GM19438 (cell line): ENCODE results near the gene MYH3.

Experiments
- ATAC-seq: cut with Tn5 transposase; IDR thresholded peaks from one replicate; pipeline ENCODE4 v1.9.1; 2021; ENCODE audit warnings: low read depth; ENCODE audit not compliant: unreplicated experiment

Gene MYH3

GRCh38 chr17:10616502-10617119 is 40.5 kb downstream of the MYH3 start:
- no peak for ATAC-seq

- no peak for ATAC-seq
These were observed 42.5 kb downstream of the MYH3 start for GRCh38 chr17:10614536-10615155.

GRCh38 chr17:10613775-10614513 is 43.2 kb downstream of the MYH3 start:
- ATAC-seq = no peak

GRCh38 chr17:10612957-10613744 is 44.0 kb downstream of the MYH3 start:
- ATAC-seq = no peak

GRCh38 chr17:10610884-10611283 is 46.2 kb downstream of the MYH3 start:
- ATAC-seq = no peak

- no peak for ATAC-seq
These were observed 48.9 kb downstream of the MYH3 start for GRCh38 chr17:10608244-10608643.

- no peak for ATAC-seq
These were observed 51.0 kb downstream of the MYH3 start for GRCh38 chr17:10606110-10606509.

GRCh38 chr17:10605221-10605783 is 51.8 kb downstream of the MYH3 start:
- no peak for ATAC-seq

GRCh38 chr17:10604521-10604920 is 52.6 kb downstream of the MYH3 start:
- no peak for ATAC-seq

- ATAC-seq = no peak
These were observed 53.2 kb downstream of the MYH3 start for GRCh38 chr17:10603931-10604330.

- no peak for ATAC-seq
These were observed 56.5 kb downstream of the MYH3 start for GRCh38 chr17:10600571-10600970.

- no peak for ATAC-seq
These were observed 58.5 kb downstream of the MYH3 start for GRCh38 chr17:10598621-10599020.

GRCh38 chr17:10589553-10590145 is 67.5 kb downstream of the MYH3 start:
- ATAC-seq = no peak

GRCh38 chr17:10585529-10585928 is 71.6 kb downstream of the MYH3 start:
- no peak for ATAC-seq

GRCh38 chr17:10583834-10584233 is 73.3 kb downstream of the MYH3 start:
- no peak for ATAC-seq

GRCh38 chr17:10579270-10579669 is 77.8 kb downstream of the MYH3 start:
- no peak for ATAC-seq
